Measurements from ENCODE around the gene LRCH4.
A peak's percentile ranks its signal among the peaks of the same experiment; 100 is the strongest.

Gene LRCH4

DNA sequence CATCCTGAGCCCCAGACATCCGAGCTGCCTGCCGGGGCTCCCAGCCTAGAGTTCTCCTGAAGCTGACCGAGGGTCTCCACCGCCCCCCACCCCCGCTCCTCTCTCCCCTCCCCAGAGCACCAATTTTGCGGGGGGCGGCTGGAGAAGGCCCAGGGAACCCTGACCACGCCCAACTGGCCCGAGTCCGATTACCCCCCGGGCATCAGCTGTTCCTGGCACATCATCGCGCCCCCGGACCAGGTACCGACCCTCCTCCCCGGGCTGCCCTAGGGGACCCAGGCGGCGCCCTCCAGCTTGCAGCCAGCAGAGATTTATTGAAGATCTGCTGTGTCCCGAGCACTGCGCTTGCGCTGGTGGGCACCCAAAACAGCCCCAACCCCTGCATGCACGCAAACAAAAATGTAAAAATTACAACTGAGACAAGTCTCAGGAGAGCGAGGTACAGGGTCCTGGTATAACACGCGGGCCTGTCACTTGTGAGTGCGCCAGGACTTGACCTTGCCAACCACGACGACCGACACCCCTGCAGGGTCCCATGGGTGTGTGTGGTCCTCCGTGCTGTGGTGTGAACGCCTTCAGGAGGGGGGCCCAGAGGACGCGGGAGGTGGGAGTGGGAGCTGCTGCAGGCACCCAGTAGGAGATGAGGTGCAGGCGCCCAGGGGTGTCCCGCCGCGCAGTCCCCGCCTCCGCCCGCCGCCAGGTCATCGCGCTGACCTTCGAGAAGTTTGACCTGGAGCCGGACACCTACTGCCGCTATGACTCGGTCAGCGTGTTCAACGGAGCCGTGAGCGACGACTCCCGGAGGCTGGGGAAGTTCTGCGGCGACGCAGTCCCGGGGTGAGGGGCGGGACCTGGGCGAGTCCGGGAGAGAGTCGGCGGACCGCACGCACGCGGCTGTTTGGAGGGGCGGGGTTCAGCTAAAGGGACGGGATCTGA is 19.3 kb upstream of the LRCH4 start:
- DNase-seq (ENCODE audit: low read depth) = no peak

DNA sequence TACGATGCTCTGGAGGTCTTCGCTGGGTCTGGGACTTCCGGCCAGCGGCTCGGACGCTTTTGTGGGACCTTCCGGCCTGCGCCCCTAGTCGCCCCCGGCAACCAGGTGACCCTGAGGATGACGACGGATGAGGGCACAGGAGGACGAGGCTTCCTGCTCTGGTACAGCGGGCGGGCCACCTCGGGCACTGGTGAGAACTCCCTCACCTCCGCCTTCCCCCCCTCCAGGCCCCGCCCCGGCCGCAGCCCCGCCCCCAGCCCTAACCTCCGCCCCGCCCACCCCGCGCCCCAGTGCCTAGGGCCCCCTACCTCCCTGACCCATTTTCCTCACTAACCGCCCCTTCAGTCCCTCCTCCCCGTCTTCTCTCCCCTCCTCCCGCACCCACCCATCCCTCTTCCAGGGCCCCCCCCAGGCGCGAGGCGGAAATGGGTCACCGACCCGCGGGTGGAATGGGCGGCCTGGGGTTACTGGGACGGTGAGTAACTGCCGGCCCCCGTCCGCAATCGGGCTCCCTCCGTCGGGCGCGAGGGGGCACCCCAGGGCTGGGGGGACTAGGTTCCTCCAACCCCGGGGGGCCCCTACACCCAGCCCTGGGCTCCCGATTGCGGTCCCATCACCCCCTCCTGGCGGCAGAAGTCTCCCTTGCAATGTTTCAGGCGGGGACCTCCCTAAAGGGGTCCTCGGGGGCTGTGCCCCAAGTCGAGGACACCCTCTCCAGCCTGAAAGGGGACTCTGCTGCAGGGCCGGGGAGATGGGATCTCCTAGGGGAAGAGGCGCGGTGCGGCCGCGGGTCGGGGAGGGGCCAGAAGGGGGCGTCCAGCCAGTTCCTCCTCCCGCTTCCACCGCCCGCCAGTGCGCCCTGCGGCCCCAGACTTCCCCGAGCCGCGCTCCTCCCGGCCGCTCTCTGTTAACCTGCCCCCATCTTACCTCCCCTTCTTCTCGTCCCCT is 18.4 kb upstream of the LRCH4 start:
- no peak for DNase-seq (ENCODE audit: low read depth)

DNA sequence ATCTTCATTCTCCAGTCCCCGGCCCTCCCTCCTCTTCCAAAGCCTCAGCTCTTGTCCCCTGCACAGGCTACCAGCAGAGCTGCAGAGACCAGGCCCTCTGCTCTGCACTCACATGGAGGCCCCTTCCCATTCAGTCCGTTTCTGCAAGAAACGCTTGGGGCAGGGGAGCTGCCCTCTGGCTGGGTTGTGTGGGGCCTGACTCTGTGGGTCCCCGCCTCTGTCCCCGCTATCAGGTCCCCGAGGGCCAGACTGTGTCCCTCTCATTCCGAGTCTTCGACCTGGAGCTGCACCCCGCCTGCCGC is 17.7 kb upstream of the LRCH4 start:
- DNase-seq (ENCODE audit: low read depth) = no peak

DNA sequence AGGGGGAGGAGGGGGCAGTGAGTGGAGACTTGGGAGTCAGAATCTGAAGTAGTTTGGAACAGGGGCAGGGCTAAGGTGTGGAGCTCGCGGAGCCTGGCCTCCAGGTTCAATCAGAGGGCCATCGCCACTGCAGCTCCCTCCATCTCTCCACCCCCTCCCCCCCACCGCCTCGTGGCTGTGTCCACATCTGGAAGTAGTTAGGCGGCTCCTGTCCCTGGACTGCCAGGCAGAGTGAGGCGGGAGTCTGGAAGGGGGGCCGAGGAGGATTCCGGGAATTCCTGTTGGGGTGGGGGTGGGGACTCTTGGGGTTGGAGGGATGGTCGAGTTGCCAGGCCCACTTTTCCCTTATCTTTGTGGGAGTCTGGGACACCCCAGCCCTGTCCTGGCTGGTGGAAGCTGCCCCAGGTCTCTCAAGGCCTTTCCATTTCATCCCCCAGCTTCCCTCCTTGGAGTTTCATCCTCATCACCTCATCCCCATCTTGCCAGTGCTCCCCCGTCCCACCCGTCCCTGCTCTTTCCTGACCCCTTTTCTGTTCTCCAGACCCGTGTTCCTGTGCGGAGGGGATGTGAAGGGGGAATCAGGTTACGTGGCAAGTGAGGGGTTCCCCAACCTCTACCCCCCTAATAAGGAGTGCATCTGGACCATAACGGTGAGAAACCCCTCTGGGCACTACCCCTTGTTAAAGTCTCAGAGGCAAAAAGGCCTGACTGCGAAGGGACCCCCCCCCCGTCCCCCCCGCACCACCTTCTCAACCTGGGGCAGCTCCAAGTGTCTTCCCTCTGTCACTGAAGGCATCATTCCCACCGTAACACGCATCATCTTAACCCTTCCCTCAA is 17.2 kb upstream of the LRCH4 start:
- DNase-seq (ENCODE audit: low read depth) = no peak

DNA sequence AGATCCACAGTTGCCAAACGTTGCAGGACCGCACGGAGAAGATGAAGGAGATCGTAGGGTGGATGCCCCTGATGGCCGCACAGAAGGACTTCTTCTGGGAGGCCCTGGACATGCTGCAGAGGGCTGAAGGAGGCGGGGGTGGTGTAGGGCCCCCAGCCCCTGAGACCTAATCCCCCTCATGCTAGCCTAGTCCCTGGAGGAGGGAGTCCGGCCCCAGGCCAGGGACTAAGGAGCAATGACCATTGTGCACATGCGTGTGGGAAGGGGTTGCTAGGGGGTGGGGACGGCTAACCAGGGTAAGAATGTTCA is 14.8 kb upstream of the LRCH4 start:
- DNase-seq (ENCODE audit: low read depth) = no peak

DNA sequence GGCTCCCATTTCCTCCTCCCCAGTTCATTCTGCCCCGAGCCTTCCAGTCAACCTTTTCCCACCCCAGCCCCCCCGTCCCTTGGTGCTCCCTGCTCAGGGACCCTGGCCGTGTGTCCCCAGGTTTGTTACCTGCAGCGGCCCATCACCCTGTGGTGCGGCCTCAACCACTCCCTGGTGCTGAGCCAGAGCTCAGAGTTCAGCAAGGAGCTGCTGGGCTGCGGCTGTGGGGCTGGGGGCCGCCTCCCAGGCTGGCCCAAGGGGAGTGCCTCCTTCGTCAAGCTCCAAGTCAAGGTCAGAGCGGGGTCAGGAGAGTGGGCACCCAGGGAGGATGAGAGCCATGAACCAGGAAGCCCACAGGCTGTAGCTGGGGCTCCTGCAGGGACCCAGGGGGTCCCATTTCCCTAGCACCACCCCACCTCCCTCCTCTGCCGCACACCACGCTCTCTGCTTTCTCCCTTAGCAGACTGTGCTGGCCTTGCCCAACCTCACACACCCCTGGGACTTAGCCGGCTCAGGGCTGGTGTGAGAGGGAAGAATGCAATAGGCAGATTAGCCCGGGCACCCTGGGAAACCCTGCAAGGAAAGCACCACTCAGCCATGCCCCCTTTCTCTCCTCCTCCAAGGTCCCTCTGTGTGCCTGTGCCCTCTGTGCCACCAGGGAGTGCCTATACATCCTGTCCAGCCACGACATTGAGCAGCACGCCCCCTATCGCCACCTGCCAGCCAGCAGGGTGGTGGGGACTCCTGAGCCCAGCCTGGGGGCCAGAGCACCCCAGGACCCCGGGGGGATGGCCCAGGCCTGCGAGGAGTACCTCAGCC is 14.2 kb upstream of the LRCH4 start:
- no peak for DNase-seq (ENCODE audit: low read depth)

DNA sequence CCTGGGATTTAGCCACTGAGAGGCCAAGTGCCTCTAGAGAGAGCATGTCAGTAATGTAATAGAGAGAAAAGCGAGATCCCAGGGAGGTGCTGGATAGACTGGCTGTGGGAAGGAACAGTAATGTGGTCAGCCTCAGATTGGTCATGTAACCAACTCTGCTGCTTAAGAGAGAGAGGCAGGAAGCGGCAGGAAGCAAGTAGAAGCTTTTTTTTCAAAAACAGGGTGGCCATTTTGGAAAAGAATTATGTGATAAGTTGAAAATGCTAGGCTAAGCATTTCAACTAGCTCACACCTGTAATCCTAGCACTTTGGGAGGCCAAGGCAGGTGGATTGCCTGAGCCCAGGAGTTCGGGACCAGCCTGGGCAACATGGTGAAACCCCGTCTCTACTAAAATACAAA is 12.5 kb upstream of the LRCH4 start:
- DNase-seq (ENCODE audit: low read depth) = no peak

DNA sequence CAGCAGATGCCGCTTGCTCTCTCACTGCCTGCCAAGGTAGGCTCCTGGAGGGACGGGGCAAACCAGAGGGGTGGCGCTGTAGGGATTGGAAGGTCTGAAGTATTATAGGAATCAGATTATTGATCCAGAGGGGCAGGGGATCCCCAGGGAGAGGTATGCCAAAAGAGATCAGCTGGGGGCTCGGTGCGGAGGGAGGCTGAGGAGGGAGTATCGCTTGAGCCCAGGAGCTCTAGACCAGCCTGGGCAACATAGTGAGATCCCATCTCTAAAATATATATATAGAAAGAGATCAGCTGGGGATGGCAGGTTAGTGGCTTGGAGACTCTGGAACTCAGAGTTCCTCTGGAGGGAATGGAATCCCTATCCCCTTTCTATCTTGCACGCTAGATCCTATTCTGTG is 9.3 kb upstream of the LRCH4 start:
- DNase-seq (ENCODE audit: low read depth) = no peak

DNA sequence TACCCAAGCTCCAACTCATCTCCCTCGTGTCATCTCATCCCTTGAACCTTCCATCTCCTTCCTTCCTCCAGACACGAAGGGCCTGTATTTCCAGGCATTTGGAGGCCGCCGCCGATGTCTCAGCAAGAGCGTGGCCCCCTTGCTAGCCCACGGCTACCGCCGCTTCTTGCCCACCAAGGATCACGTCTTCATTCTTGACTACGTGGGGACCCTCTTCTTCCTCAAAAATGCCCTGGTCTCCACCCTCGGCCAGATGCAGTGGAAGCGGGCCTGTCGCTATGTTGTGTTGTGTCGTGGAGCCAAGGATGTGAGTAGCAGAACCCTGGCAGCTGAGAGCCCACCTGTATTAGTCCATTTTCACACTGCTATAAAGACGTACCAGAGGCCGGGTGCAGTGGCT is 5.7 kb upstream of the LRCH4 start:
- DNase-seq (ENCODE audit: low read depth) = no peak

DNA sequence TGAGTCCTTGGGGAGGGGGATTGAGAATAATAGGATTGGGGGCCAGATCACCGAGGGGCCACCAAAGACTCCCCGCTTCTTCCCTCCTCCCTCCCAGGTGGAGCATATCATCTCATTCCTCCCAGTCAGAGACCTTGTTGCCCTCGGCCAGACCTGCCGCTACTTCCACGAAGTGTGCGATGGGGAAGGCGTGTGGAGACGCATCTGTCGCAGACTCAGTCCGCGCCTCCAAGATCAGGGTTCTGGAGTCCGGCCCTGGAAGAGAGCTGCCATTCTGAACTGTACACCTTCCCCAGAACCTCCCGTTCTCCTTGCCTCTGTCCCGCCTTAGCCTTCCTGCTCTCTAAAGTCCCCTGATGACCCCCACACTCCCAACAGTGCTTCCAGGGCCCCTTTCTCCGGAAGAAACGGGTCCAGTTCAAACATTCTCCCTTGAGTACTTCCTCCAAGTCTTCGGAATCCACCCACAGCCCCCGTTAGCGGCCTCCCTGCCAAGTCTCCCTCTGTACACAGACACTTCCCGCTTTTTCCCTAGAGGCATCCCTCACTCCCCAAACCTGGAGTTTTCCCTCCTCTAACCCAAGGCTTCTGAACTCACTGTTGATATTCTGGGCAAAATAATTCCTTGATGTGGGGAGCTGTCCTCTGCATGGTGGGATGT is 4.3 kb upstream of the LRCH4 start:
- DNase-seq (ENCODE audit: low read depth) = no peak

DNA sequence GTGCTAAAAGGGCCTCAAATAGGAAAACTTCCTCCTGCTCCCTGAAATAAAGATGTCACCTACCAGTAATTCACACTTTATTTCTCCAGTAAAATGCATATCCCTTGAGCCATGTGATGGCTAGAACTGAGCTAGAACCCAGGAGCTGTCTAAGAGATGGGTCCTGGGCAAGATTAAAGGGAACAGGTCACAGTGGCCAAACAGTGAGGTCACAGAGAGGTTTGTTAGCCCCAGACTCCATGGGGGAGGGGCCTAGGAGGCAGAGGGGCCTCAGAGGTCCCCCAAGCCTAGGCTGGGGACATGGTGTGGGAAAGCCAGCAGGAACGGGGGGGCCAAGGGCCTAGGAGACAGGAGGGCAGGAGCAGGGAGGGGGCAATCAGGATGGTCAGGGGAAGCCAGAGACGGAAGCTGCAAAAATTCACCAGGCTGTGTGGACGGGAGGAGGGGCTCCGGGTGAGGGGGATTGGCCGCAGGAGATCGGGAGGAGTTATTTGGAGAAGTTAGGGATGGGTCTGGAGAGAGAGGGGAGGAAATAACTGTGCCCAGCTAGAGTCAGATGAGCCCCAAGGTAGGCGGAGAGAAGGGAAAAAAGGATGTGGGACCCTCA is 3.5 kb upstream of the LRCH4 start:
- DNase-seq (ENCODE audit: low read depth) = no peak

DNA sequence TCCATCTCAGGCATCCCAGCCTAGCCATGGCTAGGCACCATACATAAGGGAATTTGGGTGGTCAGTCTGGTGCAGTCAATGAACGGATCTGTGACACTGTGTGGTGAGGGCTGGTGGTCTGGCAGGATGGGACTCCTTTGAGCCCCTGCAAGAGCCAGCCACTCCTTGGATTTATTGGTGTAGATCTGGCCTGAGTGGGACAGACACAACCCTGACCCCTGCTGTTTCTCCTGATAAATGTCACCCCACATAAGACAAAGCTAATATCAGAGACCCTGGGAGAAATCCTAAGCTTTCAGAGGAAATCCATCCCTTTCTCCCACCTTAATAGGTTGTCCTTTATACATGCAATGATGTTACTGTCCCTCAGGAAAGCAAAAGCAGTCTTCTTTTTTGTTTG is 2.5 kb upstream of the LRCH4 start:
- DNase-seq (ENCODE audit: low read depth) = no peak

DNA sequence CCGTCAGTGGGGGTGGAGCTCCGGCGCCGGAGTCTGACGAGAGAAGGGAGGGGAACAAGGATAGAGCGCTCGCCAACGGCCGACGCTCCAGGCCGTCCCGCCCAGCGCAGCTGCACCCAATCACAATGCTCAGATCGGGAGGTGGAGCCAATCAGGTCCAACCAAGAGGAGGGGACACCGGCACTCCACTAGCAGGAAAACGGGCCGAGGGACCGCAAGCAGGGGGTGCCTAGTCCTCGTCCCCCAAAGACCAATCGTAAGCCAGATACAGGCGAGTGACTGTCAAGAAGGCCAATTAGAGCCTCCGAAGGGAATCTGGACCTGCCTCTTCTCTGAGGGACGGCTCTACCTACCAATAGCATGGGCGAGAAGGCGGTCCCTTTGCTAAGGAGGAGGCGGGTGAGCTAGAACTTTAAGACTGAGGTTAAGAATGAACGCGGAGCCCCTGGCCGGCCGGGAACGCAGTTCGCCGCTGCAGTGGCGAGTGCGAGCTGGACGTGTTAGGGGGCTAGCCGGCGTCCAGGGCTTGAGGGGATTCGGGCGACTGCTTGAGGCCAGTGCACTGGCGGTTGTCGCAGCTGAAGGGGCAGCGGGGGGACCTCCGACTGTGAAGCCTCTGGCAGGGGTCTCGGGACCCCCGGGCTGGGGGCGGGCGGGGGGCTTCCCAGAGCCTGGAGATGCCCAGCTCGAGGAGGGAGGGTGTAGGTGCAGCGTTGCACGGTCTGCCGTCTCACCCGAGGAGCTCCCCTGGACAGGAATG is 517 bp upstream of the LRCH4 start, which contains the start of gene FBXO24:
FBXO24 (plus strand) TSS at position 63 of the 760 bp plus-strand sequence; CDS start at position 361, 298 bp downstream.
- DNase-seq (ENCODE audit: low read depth) = peak; percentile 96

DNA sequence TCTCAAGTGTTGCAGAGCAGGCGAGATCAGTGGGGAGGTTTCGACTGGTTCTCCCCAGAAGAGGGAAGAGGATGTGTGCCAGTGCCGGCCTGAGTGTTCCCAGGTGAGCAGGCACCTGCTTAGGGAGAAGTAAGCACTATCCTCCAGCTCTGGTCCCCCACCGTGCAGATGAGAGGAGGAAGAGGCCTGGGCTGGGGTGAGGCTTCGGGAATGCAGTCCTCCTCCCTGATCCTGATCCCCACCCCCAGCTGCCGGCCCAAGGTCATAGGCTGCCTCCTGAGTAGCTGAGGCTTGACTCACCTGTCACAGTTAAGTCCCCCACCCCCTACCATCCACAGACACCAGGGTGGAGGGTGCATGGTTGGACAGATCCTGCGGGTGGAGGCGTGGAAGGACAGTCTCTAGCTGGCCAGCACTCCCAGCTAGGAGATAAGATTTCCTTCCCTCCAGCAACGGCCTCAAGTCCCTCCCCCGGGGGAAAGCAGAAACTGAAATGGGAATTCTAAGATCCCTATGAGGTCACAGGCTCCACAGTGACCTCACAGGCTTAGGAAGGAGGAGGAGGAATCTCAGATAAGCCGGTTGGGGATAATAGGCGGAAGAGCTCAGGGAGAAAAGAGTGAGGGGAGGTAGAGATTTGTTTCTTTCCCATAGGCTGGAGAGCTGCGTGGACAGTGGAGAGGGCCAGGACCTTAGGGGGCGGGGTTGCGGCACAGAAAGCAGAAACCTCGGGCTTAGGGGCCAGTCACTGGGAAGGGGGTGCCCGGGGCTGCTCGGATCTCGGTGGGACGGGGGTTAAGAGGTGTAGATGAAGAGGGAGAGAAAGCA is 1.0 kb downstream of the LRCH4 start:
- DNase-seq (ENCODE audit: low read depth) = no peak

DNA sequence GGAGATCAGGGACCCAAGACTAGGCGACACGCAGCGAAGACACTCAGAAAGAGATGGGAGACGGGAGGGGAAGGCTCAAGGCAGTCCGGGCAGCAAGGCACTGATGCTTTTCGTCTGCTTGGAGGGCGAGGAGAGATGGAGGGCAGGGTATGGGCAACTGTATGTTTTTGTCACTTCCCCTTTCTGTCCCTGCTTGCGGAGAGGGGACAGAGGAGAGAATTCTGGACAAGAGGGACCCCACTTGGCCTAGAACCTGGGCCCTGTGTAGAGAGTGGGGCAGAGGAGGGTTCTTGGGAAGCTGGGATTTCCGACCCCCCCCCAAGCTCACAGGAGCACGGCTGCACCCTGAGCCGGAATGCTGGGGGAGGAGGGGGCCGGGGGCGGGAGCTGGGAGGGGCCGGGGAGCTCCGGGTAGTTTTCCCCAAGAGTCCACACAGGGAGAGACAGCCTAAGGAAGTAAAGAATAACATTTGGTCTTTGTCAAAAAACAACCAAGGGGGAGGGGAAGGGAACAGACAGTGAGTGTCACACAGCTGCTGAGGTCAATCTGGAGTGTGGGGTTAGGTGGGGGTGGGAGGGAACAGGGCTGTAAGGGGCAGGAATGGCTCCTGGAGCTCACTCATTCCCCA is 1.8 kb downstream of the LRCH4 start:
- DNase-seq (ENCODE audit: low read depth) = no peak

DNA sequence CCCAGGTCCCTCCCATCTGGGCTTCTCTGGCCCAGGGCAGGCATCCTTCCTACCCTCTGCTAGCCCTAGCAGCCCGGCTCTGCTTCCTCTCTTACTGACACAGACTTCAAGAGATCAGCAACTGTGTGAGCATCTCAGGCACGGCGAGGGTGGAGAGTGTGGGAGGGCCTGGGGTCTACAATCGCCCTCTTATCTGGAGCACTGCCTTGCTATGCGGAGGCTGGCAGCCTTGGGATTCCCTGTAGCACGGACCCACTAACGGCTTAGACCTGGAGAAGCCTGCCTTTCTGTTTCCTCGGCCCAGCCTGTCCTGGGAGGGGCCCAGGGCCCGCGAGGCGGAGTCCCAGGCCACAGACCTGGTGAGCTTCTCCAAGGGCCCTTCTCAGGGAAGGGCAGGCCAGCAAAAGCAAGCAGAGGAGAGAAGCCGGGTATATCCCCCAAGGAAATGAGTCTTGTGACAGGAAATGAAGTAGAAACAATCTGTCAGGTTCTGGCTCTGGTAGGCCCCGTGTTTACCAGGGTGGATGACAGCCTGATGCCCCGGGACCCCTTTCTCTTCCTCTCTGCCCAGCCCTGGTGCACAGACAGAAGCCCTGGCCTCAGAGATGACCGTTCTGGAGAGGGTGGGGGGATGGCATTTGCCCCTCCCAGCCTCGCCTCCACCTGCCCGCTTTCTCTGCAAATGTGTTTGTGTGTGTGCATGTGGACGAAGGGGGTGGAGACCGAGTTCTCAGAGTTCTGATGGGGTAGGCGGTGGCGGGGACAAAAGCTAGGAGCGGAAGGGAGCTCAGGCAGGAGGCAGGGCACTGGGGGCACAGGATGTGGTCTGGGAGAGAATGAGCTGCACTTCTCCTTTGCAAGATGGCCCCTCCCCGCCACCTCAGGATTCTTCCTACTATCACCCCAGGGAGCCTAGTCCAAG is 2.5 kb downstream of the LRCH4 start:
- no peak for DNase-seq (ENCODE audit: low read depth)

DNA sequence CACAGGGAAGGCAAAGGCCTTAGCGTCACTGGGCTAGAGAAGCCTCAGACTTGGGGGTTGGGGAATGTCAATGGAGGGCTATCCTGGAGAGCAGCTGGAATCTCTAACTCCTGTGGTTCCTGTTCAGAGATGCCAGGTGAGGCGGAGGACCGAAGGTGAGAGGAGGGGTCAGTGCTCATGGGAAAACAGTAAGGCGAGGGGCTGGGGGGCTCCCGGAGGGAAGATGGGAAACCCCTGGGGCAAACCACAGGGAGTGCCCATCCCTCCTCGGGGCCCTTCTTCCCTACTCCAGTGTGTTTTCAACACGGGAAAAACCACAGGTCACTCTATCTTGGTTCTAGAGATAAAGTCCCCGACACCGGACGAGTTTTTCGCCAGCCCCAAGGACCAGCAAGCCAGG is 3.3 kb downstream of the LRCH4 start:
- DNase-seq (ENCODE audit: low read depth) = no peak

Measured in HS-5 (cell line).